IPS-18c (cell line): ENCODE measurements around the gene CD160.
"Not testable (repeated sequence)": the region's sequence is repeated elsewhere in the genome, so short reads cannot be mapped to it uniquely, and the experiment has no call there.

Experiments
- H3K4me3 ChIP-seq: 2 replicates; pipeline ENCODE4 v1.7.0; 2013; ENCODE audit warnings: low read depth, mild to moderate bottlenecking, low read length, moderate library complexity; ENCODE audit not compliant: insufficient read depth
- H3K9me3 ChIP-seq: one replicate; pipeline ENCODE4 v1.6.1; 2013; ENCODE audit warnings: mild to moderate bottlenecking, low read length, moderate library complexity; ENCODE audit not compliant: control insufficient read depth, insufficient read depth

The CD160 gene

DNA sequence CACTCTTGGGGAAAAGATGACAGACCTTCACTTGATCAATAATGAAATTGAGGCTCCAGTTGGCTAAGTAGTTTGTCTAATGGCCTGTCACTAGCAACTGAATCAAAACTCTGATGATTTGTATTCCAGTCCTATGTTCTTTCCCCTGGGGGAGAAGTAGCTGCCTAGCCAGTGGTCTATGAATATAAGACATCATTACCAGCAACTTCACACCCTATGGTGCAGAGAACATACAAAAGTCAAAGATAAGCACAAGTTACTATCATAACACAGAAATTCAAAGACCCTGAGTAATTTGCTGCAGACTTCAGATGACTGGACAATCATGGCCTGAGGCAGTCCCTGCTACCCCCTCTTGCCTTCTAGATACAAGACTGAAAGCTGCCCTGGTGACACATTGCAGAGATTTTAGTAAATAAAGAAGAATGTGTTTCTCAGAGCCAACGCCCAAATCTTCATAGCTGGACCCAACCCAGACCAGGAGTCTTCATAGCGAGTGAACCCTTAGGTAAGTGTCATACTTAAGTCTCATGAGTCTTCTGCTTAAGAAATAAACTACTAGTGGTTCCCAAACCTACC, 13.1 kb upstream of the CD160 start:
- Histone ChIP-seq H3K9me3 (no peaks in the 10 kb centered on the region), H3K4me3 (no peak overlapping the region)

- H3K9me3 ChIP-seq, result no peaks in the 10 kb centered on the region
- no peak within 1 kb of the TSS for H3K4me3 ChIP-seq
Observed at GRCh38 chr1:145707183-145707867, 12.0 kb upstream of the CD160 start, which contains the start of gene PDZK1. Gene PDZK1, minus strand, starts transcription at chr1:145707368. Its CDS starts 19,347 bp downstream, at chr1:145688021.

DNA sequence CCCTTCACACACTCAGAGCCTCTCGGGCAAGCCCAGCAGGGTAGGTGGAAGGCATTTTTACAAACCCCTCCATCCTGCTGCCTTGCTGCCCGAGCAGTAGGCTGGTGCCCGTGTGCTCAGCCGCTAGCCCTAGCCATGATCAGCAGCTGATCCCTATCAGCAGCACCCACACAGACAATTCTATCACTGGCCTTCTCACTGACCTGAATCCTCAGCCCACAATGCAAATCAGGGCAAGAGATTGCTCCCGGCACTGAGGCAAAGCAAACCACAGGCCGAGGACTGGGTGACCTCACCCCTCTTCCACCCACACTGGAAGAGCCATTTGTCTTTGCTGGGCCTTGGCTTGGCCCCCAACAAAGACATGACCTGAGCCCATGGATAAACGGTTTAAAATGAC, 11.2 kb upstream of the CD160 start:
- Histone ChIP-seq H3K4me3 (no peak overlapping the region), H3K9me3 (no peaks in the 10 kb centered on the region)

DNA sequence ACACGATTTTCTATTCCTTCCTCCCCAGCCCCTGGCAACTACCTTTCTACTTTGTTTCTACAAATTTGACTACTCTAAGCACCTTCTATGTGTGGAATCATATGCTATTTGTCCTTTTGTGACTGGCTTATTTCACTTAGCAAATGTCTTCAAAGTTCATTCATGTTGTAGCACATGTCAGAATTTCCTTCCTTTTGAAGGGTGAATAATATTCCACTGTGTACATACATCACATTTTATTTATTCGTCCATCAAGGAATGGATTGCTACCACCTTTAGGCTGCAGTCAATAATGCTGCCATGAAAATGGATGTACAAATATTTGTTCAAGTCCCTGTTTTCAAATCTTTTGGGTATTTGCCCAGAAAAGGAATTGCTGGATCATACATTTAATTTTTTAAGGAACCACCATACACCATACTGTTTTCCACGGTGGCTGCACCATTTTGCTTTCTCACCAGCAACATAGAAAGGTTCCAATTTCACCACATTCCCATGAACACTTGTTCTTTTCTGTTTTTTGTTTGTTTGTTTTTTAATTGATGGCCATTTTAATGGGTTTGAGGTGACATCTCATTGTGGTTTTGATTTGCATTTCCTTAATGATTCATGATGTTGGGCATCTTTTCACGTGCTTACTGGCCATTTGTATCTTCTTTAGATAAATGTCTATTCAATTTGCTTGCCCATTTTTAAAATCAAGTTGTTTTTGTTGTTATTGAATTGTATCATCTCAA, 8.8 kb upstream of the CD160 start:
- H3K4me3 ChIP-seq, result no peak overlapping the region
- no peaks in the 10 kb centered on the region for H3K9me3 ChIP-seq

DNA sequence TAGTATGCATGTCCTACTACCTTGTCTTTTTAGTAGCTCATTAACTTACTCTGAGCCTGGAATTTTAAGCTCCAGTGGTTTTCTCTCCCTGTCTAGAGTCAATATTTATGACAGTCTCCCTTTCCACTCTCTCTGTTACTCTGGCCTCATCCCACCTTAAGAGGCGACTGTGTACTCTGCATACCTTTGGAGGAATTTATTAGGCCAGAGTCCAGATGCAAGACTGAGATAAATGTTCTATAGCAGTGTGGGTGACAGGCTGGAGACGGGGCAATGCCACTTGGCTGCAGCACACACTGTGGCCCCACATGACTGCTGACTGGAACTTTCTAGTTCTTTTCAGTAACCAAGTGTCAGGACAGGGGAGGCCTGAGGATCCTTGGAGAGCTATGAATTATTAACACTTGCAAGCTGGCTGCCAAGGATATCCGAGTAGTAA, 8.1 kb upstream of the CD160 start:
- no peak overlapping the region for H3K4me3 ChIP-seq

DNA sequence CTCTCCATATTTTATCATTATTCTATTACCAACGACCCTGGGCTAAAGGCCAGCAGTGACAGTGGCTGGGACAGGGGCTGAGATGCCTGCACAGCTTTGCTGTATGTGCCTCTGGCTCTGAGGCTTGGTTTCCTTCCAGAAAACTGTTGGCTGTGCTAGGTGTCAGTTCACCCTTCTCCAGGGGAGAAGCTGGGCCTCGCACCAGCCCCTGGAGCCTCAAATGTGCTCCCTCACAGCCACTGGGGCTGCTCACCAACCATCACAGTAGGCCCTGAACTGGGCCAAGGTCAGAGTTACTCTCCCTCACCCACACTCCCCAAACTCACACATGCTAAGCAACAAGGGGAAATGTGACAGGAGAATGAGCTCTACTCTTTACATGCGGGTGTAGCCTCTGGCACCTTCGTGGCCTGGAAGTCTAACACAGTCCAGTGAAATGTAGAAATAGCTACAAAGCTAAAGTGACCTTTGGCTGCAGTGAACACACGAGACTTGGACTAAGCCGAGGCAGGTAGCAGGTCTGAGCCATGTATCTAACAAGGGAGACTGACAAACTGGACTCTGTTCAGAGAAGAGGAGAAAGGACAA, 4.7 kb upstream of the CD160 start:
- no peak overlapping the region for H3K4me3 ChIP-seq

More for the DNA sequence above, 8.1 kb upstream of the CD160 start:
- no peaks in the 10 kb centered on the region for H3K9me3 ChIP-seq

GRCh38 chr1:145716641-145717345, 2.5 kb upstream of the CD160 start:
- H3K9me3 ChIP-seq, result no peaks in the 10 kb centered on the region
- H3K4me3 ChIP-seq, result no peak overlapping the region

More for the DNA sequence above, 4.7 kb upstream of the CD160 start:
- H3K9me3 ChIP-seq, result no peaks in the 10 kb centered on the region

GRCh38 chr1:145717833-145718232, 1.5 kb upstream of the CD160 start:
- H3K9me3 ChIP-seq, result no peaks in the 10 kb centered on the region
- H3K4me3 ChIP-seq, result no peak overlapping the region

- H3K9me3 ChIP-seq, H3K4me3 ChIP-seq: not testable (repeated sequence)
Observed at GRCh38 chr1:145718465-145718864, 834 bp upstream of the CD160 start.

DNA sequence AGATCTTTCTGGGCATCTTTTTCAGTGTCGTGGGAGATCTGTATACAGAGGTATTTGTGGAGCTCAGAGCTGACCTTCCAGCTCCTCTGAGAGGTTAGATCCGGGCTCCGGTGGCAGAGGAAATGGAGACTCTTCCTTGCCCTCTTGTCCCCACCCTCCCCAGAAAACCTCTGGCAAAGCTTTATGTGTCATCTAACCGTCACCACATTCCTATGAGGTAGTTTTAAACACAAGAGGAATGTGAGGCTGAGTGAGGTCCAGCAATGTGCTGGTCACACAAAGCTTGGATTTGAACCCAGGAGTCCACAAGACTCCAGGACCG, 1.2 kb downstream of the CD160 start:
- peak overlapping the region; percentile 50; the same call in 1 of the 2 replicates for H3K4me3 ChIP-seq
- no peaks in the 10 kb centered on the region for H3K9me3 ChIP-seq

- Histone ChIP-seq H3K9me3 (no peaks in the 10 kb centered on the region), H3K4me3 (peak overlapping the region; percentile 55)
Observed at GRCh38 chr1:145720878-145721671, 1.8 kb downstream of the CD160 start.

DNA sequence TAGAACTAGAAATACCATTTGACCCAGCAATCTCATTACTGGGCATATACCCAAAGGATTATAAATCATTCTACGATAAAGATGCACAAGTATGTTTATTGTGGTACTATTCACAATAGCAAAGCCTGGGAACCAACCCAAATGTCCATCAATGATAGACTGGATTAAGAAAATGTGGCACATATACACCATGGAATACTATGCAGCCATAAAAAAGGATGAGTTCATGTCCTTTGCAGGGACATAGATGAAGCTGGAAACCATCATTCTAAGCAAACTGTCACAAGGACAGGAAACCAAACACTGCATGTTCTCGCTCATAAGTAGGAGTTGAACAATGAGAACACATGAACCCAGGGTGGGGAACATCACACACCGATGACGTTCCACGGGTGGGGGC, 6.9 kb downstream of the CD160 start:
- H3K9me3 ChIP-seq, H3K4me3 ChIP-seq: not testable (repeated sequence)

GRCh38 chr1:145729196-145729595, 9.9 kb downstream of the CD160 start:
- peaks cover 2% of the 10 kb centered on the region for H3K9me3 ChIP-seq
- H3K4me3 ChIP-seq, result no peak overlapping the region

GRCh38 chr1:145729666-145730436, 10.6 kb downstream of the CD160 start:
- Histone ChIP-seq H3K9me3 (peaks cover 2% of the 10 kb centered on the region), H3K4me3 (no peak overlapping the region)

- Histone ChIP-seq H3K9me3 (peaks cover 2% of the 10 kb centered on the region), H3K4me3 (no peak overlapping the region)
Observed at GRCh38 chr1:145730467-145730866, 11.2 kb downstream of the CD160 start.

- Histone ChIP-seq H3K9me3 (peaks cover 2% of the 10 kb centered on the region), H3K4me3 (no peak overlapping the region)
Observed at GRCh38 chr1:145730900-145731299, 11.6 kb downstream of the CD160 start.
